Measurements from ENCODE around the gene COL25A1.

Gene COL25A1

DNA sequence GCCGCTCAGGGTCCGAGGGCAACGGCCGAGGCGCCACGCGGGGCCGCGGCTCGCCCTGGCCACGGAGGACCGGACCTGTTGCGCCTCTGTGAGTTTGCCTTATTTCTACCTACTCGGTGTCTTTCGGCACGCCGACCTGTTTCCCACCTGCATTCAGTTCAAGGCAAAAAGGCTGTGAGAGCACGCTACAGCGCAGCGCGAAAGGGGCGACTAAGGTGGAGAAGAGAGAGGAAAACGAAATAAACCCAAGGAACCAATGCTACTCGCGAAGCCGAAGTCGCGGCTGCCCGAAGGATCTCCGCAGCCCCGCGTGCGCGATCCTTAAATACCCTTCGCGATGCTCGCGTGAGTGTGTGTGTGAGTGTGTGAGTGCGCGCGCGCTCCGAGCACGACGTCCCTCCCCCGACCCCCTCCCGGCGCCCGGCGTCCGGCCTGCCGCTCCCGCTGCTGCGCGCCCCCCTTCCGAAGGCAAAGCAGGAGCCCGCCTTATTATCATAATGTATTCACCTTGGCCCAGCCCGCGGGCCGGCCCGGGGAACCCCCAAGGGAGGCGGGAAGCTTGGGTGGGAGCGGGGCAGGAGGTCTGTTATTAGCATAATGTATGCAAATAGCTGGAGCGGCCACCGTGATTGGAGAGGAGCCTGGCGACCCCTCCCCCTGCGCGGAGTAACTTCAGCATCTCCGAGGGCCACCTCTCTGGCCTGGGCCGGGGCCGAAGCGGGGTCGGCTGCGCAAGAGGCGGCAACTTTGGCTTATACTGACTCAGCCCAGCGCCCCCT, at the start of gene COL25A1:
TSS of gene COL25A1 (minus strand) at position 298 of the 779 bp plus-strand sequence.
- DNase-seq: no peak

DNA sequence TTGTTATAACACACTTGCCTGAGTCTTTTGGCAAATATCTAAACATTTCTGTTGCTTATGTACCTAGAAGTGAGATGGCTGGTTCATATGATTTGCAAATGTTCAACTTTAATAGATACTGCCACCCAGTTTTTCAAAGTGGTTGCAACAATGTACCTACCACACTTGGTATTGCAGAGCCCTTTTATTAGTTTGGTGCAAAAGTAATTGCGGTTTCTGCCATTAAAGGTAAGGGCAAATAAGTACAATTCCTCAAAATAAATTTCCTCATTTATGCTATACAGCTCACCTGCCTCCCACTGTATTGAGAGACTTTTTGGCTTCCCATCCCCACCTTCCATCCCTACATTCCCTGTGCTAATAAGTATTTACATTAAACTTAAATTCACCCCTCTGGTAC, 47.7 kb upstream of the COL25A1 start:
- no peak for DNase-seq

DNA sequence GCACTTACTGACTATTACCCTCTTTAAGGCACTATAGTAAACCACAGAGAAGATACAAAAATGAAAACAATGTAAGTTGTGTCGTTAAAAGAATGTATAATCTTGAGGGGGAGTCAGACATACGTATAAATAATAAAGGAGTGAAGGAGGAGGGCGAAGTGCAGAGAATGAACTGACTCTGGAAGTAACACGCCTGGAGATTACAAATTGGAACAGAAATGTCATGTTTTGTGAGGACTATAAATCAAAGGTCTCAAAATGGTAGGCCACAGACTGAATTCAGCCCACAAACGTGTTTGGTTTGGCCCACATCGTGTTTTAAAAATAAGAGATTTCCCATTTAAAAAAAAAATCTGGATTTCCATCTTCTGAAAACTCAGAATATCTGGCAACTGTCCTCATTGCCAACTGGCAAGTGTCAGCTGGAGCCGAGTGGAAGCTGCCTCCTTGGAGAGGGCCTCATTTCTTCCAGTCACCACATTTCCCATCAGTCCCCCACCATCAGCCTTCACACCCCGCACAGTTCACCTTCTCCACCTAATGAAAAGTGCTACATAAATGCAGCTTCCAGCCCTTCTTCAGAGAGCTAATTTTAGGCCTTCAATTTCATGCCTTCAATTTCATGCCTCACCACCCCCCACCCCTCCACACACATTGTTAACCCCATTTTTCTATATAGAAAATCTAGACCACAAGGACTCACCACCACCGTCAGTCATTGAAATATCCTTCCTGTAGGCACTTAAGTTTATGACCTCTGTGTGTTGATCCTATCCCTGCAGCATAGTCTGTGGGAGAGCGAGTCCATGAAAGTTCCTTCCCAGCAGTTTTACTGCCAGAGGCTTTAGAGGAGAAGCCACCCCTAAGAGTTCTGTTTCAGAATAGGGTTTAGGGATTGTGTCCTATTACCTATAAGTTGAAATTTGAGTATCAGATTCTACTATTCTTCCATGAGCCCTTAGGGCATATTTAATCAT, 32.0 kb upstream of the COL25A1 start:
- DNase-seq: no peak

DNA sequence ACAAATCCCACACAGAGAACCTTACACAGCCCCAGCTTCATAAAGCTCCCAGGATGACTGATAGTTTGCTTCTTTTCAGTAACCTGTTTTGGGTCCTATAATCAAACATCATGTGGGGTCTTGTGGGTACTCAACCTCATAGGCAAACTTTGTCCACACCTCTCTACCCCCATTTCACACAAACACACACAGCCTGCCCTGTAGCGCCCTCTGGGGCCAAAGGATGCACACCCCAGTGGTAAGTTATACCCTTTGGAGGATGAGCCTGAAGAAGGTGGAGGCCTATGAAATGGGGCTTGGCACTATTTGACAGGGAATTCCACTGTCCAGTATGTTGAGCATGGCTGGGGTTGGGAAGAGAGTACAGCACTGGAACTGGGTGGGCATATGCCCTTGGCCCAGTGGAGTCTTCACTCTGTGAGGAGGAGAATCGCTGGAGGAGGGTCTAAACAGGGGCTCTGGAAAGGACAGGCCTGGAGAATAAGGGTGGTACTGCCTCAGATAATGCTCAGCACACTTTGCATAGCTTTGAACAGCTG, 30.5 kb upstream of the COL25A1 start:
- no peak for DNase-seq

DNA sequence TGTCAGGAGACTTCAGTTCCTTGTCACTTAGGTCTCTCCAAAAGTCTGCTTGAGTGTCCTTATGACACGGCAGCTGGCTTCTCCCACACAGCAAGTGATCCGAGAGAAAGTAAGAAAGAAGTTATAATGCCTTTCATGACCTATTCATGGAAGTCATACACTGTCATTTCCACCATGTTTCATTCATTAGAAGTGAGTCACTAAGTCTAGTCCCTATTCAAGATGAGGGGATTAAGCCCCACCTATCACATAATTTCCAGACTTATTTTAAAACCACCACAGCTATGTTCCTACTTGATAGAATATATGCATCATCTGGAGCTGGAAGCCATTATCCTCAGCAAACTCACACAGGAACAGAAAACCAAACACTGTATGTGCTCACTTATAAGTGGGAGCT, 25.2 kb upstream of the COL25A1 start:
- no peak for DNase-seq

DNA sequence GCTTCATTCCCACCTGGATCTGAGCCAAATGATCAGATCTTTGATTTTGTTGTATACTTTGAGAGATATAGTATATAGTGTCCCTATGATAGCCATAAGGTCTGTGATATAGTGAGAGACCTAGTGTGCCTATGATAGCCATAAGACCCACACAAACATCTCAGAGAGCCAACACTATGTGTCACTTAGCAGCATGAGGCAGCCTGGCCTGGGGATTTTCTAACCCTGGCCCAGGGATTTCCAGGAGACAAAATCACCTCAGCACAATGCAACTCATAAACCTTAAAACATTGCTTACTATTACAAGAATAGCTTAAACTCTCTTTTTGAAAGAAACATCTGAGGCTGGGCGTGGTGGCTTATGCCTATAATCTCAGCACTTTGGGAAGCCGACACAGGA, 23.2 kb upstream of the COL25A1 start:
- DNase-seq: no peak

DNA sequence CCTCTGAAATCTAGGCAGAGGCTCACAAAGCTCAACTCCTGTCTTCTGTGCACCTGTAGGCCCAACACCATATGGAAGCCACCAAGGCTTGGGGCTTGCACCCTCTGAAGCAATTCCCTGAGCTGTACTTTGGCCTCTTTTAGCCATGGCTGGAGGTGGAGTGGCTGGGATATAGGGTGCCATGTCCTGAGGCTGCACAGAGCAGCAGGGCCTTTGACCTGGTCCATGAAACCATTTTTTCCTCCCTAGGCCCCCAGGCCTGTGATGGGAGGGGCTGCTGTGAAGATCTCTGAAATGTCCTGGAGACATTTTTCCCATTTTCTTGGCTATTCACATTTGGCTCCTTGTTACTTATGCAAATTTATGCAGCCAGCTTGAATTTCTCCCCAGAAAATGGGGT, 20.9 kb upstream of the COL25A1 start:
- no peak for DNase-seq

DNA sequence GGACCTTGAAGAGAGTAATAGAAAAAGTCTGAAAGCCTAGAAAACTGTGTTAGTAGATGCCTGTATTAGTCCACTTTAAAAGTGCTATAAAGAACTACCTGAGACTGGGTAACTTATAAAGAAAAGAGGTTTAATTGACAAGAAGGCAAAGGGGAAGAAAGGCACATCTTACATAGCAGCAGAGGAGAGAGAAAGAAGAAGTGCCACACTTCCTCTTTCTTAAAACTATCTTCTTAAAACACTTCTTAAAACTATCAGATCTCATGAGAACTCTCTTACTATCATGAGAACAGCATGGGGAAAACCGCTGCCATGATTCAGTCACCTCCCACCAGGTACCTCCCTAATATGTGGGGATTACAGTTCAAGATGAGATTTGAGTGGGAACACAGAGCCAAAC, 18.8 kb upstream of the COL25A1 start:
- no peak for DNase-seq

DNA sequence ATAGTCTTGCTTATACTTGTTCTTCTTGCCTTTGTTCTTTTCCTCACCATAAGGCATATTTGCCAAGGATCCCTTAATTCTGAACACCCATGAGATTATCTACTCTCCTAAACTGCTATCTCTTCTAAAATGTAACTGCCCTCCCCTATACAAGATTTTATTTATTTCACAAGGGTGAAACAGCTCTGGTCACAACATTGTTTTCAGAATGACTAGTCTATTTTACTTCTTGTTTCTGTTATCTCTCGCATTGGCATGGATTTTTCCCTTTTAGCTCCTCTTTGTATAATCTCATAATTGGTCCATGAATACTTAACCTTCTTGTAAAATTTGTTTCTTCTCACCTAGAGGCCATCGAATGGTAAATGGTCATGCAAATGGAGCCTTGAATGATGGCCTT, 17.2 kb upstream of the COL25A1 start:
- no peak for DNase-seq

DNA sequence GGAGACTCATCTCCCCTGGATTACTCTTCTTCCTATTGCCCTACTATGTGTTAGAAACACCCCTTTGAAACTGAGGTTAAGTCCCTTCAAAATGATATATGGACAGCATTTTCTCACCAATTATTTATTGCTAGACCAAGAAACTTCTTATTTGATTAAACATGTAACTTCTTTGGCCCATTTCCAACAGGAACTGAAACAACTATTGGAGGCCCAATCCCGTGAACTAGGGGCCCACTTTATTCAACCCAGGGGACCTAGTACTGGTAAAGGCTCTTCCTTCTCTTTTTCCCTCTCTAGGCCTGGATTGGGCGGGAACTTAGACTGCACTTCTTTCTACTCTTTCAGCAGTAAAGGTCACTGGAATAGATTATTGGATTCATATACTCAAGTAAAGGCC, 16.7 kb upstream of the COL25A1 start:
- no peak for DNase-seq

DNA sequence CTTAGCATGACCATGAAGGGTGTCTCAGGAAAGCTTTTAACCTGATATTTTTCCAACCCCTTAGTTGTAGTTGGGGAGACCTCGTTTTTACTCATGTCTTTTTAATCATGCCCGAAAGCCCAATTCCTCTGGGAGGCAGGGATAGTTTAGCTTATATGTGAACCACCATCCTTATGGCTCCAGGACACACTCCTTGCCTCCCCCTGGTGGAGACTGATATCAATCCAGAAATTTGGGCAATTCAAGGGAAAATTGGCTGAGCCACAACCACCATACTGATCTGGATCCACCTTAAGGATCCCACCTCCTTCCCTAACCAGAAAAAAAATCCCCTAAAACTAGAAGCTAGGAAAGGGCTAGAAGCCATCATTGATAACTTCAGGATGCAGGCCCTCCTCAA, 13.4 kb upstream of the COL25A1 start:
- no peak for DNase-seq

DNA sequence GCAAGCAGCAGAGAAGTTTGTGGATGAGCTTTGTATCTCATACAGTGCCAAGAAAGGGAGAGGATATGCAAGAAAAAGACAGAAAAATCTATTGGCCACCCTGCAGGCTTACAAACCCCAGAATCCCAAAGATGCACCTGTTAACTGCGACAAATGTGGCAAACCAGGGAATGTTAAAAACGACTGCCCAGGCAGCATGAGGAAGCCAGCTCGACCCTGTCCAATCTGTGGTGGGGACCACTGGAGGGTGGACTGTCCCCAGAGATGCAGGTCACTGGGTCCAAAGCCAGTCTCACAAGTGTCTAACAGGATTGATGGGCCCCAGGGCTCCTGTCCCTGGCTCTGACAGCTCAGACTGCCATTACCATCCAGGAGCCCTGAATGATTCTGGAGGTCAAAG, 12.9 kb upstream of the COL25A1 start:
- DNase-seq: no peak

DNA sequence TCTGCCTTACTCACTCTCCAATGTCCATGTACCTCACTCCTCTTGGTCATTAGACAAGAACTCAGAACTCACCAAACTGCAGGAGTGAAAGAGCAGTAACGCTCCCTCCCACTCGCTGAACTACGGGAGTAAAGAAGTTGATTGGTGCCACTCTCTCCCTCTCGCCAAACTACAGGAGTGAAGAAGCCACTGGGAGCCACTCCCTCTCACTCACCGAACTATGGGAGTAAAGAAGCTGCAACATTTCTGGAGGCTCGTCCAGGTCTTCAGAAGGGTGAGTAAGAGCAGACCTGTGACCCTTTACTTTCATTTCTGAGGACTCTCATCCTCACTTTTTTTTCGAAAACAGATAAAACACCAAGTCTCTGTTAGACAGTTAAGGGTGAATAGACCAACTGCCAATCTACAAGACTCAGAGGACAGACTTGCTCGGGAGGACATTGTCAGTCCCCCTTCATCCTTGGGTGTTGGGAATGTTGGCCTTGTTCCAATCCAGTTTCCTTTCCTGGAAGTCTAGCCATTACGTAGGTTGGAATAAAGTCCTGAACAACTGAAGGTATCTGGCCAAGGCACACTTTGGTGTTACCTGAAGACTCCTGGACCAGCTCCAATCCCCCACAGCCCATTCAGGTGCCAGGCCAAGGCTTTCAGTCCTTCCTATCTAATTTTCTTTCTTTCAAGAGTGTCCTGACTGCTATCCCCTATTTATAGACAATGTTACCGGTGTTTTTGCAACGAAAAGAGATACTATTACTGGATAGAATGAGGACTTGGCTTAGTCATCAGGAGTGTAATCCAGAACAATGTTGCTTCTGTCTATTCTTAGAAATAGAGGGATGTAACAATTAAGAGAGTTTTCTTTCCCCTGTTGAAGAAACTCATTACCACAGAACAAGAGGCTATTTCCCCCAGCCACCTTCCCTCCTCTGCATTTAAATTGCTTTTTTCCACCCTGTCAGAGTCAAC, 11.0 kb upstream of the COL25A1 start:
- no peak for DNase-seq

DNA sequence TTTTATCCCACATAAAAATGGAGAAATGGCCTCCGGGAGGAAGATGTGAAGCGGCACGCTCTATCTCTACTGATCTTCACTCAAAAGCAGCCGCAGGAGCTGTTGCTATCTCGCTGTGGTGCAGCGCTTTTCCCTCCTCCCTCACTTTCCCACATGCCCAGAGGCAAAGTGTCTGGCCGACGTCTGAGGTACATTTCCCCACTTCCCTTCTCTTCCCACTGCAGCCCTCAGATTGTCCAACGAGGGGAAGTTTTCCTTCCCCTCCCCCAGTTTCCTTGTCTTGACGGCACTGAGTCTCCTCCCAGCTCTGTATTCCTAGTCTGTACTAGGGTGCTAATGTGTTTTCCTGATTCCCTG, 660 bp upstream of the COL25A1 start:
- no peak for DNase-seq

DNA sequence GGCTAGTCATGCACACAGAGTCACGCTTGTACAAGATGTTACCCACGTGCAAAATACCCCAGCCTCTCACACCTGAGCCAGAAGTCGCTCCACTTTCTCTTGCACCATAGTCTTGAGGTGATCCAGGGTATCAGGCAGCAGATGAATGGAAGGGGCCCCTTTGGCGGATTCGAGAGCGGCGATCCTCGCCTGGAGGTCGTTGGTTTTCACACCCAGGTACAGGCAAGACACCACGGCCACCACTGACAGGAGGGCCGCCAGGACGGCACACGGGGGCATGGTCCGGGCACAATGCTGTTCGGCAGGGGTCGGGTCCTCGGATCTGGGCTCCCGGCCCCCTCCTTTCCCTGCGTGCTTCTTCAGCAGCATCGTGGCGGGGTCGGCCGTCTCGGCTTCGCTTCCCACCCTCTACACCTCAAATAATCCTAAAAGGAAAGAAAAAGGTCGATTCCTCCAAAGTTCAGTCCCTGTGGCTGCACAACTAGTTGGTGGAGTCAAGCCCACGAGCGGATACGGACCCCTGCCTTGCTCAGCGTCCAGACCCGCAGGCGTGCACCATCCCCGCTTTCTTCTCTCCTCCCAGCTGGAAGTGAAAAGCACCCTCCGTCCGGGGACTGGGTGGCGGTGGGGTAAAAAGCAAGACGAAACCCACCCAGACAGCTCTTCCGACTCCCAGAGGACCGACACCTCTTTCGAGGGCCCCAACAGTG, 652 bp downstream of the COL25A1 start:
- no peak for DNase-seq

DNA sequence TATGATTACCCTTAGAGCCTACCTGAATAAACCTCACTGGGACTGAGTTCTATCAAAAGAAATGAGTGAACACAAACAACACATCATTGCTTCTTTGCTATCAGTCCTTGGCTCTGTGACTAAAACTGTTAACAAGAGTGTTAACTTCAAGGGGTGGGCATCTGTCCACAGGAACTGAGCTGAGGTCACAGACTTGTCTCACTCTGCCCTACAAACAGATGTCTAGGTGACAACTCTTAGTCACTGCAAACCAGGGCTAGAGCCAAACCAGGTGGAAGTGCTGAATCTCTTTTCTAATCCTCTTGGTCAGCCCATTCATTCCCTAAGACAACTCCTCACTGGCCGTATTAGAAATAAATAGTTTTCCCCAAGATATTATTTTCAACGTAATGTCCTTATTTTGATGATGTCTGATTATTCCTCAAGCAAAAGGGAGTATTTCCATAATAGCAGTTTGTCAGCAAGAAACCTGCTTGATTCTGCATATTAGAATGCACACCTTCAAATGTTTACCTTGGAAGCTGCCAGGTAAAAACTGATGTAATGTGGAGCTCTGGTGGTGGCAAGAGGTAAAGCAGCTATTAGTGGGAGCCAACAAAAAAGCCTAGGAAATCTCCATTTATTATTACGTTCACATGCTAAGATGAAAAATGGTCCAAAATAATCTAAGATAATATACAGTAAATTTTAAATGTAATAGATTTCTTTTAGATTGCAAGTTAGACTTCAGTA, 4.0 kb downstream of the COL25A1 start:
- DNase-seq: no peak

DNA sequence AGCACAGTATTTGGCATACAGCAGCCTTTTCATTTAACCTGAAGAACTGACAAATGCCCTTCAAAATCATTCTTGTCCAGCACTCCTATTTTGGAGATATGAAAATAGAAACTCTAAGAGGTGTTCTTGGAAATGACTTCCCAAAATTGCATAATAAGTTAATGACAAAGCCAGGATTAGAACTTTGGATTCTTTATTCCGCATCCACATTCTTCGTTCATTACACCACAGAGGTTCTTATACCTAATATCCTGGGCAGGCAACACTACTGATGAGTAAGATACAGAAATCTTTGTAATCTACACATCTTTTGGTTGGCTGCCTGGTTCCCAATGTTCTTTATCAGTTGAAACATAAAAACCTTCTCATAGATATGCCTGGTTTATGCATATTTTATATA, 5.9 kb downstream of the COL25A1 start:
- DNase-seq: no peak

DNA sequence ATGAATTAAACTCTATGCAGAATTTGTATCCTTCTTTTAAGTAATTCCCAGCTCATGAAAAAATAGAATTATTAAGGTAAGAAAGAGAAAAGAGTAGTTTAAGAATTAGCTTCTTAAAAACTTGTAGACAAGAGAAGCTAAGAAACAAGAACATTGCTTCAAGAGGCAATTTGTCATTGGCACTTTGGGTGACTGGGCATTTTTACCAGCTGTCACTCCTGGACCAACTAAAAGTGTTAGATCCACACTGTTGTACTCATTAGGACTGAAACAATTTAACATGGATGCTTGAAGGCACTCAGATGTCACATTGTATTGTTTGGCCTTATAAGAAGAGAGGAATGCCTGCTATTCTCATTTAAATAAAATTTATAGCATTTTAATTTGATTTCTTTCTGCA, 7.4 kb downstream of the COL25A1 start:
- DNase-seq: no peak

DNA sequence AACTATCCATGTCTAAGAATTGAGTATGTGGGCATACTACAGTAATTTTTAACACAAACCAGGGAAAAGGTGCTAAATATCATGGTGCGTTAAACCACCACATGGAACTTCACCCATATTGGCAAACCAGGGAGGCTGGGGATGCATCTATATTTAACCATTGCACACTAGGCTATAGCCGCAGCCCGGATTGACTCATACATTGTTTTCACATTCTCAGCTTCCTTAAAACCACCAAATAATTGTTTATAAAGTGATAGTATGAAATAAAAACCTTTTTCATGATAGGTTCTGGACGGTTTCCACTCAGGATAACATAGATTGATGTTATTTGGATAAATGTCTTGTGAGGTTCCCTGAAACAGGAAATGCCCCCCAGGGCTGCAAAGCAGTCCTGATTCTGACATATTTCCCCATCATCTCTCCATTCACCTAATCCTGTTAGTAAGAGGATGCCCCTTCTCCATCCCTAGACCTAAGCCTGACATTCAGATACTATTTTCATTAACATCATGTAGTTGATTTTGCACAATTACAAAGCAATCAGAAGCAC, 7.9 kb downstream of the COL25A1 start:
- DNase-seq: no peak

DNA sequence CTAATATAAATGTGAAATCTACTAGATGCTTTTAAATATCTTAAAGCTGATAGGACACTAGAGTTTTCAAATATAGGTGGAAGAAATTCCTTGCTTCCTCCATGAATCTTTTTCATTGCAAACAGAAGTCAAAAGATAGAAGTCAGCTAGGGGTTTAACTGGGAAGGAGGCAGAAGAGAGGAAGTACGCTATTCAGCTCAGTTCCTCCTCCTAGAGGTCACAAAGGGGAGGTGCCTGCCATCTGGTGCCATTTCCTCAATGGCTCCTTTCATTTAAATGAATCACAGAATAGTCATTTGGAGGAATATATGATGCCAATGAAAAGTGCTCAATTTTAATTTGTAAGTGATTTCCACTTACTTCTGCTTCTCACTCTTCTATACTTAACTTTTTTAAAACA, 8.5 kb downstream of the COL25A1 start:
- no peak for DNase-seq

DNA sequence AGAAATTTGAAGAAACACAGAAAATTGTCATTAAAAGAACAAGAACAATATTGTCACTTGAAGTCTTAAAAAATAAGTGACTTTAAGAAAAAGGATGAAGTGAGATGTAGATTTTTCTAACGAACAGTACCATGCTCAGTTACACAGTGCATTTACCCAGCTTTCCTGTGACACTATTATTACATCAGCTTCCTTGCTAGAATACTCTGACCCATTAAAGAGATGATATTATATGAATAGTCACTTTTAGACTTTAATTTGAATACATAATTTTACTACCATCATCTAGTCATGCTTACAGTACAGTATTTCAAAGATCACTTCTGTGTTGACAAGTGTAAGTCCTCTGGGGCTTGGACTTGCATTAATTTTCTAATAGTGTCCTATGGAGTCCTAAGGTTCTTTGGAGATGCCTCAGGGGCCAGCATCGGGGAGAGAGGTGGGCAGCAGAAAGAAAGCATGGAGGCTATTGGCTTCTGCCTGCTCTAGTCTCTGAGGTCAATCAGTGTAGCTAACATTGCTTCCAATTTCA, 10.7 kb downstream of the COL25A1 start:
- DNase-seq: no peak

All from NCI-H187 treated with DMSO at 0.1 percent for 48 hours (cell line).